ENCODE results near the gene TUBB1. TPM values are rescaled to one million over a fixed set of nuclear protein-coding genes. Genes with fewer than 3 reads are reported as not detected.

The TUBB1 gene
- total and polyA plus RNA-seq, 2 of the 13 experiments (the other 11 are each of a cell fraction or from before 2014, with no cell fraction given), result 0.11 to 57.6 TPM

- DNase-seq (ENCODE audit: low spot score) (no peak), FAIRE-seq (no peak), ATAC-seq (no peak)
- Histone ChIP-seq H2AFZ (ENCODE audit: low read length) (no peak overlapping the region), H3K27me3 (ENCODE audit: control insufficient read depth in 1 of 2, insufficient read depth in 2 of 2, low read length in 2 of 2) (no peaks in the 10 kb centered on the region; a peak in 1 of 5 replicates), H3K4me3 (replicated peaks in 1 of 3; ENCODE audit: insufficient read depth in 1 of 3, low read depth in 2 of 3, low read length in 3 of 3) (no peak overlapping the region; a peak in 1 of 6 replicates), H3K9me3 (ENCODE audit: low read length) (no peaks in the 10 kb centered on the region), H3K36me3 (replicated peaks in 1 of 2; ENCODE audit: control insufficient read depth in 1 of 2, insufficient read depth in 2 of 2, low read length in 2 of 2) (peaks cover 32 to 65% of the 10 kb centered on the region in 2 experiments), H3K27ac (ENCODE audit: extremely low read length, insufficient read depth, low read length) (no peak overlapping the region), H3K4me2 (ENCODE audit: low read depth, low read length) (peak overlapping the region; percentile 97; the same call in 1 of the 2 replicates), H3K79me2 (ENCODE audit: insufficient read depth, low read length) (peaks cover 70% of the 10 kb centered on the region), H3K4me1 (ENCODE audit: insufficient read depth, low read length) (peaks cover 68% of the 10 kb centered on the region), H4K20me1 (ENCODE audit: insufficient read depth, low read length) (peaks cover 15% of the 10 kb centered on the region; the same call in 1 of the 2 replicates), H3K9ac (ENCODE audit: insufficient read depth, low read depth, low read length) (no peak overlapping the region)
- BruUV-seq (replicated peaks), result no TSS peak
- TF ChIP-seq ZNF546 (CRISPR knock-in tag; conservative IDR thresholded peaks at IDR 0.05), result no peak
- TF ChIP-seq POLR2G (IDR thresholded peaks at IDR 0.05; ENCODE audit: low read depth, low read length), result peak; percentile 44; the same call in 1 of the 2 replicates
- TF ChIP-seq SNAPC2 (CRISPR knock-in tag; IDR thresholded peaks at IDR 0.05), result 0 out of 2 replicates have a peak, but pooled peaks have one; percentile 7
- no peak for TF ChIP-seq TBX2 (CRISPR knock-in tag; IDR thresholded peaks at IDR 0.05; ENCODE audit: borderline replicate concordance)
- no peak for TF ChIP-seq ZNF17 (CRISPR knock-in tag; IDR thresholded peaks at IDR 0.05)
- CTCF ChIA-PET (ENCODE audit: low intra/inter-chr PET ratio, low total read pairs), result no interaction called here
- POLR2A ChIA-PET, result interaction anchor here (1.6 kb wide), 1 partner anchor 47 kb away, joined by 4 read pairs; the partner anchor contains the start of gene NELFCD
- intact Hi-C loops (cut with micrococcal nuclease; ENCODE audit: unreplicated experiment) (no loop called here), in situ Hi-C loops (cut with HindIII; ENCODE audit: extremely low pct_ligation_motif_present, low pct_unique_long_range_greater_than_20kb) (no loop called here)
- WGBS (ENCODE audit: low lambda C conversion rate), result 96% methylated on average over 8 of the region's 8 CpGs
Measured at GRCh38 chr20:59027741-59028320, 8.6 kb downstream of the TUBB1 start.

DNA sequence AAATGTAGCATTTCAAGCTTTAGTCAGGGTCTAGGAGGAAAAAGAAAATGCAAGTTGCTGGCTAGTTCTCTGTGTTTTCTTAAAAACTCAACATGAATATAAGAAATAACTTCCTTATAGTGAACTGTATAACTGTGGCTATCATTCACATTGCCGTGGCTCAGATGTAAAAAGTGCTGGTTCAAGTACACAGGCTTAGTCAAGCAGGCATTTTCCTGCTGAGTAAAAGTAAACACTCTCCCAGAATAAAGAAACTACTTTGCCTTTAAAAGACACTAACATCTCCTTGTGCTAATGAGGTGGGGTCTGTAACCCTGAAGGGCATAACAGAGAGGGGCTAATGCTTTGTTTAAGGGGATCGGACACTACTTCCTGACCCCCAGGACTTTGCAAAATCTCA, 9.6 kb downstream of the TUBB1 start:
- ChIA-PET CTCF (ENCODE audit: low intra/inter-chr PET ratio, low total read pairs) (no interaction called here), POLR2A (interaction anchor here (1.2 to 1.7 kb wide), 3 partner anchors 12 to 48 kb away, joined by 4 to 10 read pairs (median 5); partner anchors contain the start of gene NELFCD)
- DNase-seq (ENCODE audit: low spot score) (no peak), FAIRE-seq (no peak), ATAC-seq (no peak)
- Histone ChIP-seq H4K20me1 (ENCODE audit: insufficient read depth, low read length) (peaks cover 15% of the 10 kb centered on the region; the same call in 1 of the 2 replicates), H3K36me3 (replicated peaks in 1 of 2; ENCODE audit: control insufficient read depth in 1 of 2, insufficient read depth in 2 of 2, low read length in 2 of 2) (peaks cover 31 to 55% of the 10 kb centered on the region in 2 experiments), H3K27me3 (ENCODE audit: control insufficient read depth in 1 of 2, insufficient read depth in 2 of 2, low read length in 2 of 2) (no peaks in the 10 kb centered on the region; a peak in 1 of 5 replicates), H3K9me3 (ENCODE audit: low read length) (no peaks in the 10 kb centered on the region), H3K4me1 (ENCODE audit: insufficient read depth, low read length) (peaks cover 74% of the 10 kb centered on the region), H3K4me3 (replicated peaks in 1 of 3; ENCODE audit: insufficient read depth in 1 of 3, low read depth in 2 of 3, low read length in 3 of 3) (peak overlapping the region; percentile 19 to 39 (median 36); a peak in 5 of 6 replicates), H3K27ac (ENCODE audit: extremely low read length, insufficient read depth, low read length) (no peak overlapping the region), H3K9ac (ENCODE audit: insufficient read depth, low read depth, low read length) (peak overlapping the region; percentile 54), H3K79me2 (ENCODE audit: insufficient read depth, low read length) (peaks cover 70% of the 10 kb centered on the region), H2AFZ (ENCODE audit: low read length) (no peak overlapping the region), H3K4me2 (ENCODE audit: low read depth, low read length) (peak overlapping the region; percentile 97)
- no TSS peak for BruUV-seq (replicated peaks)
- in situ Hi-C loops (cut with HindIII; ENCODE audit: extremely low pct_ligation_motif_present, low pct_unique_long_range_greater_than_20kb), result no loop called here
- intact Hi-C loops (cut with micrococcal nuclease; ENCODE audit: unreplicated experiment), result no loop called here
- 47% methylated on average over 2 of the region's 2 CpGs for WGBS (ENCODE audit: low lambda C conversion rate)
- TF ChIP-seq PCBP2 (optimal IDR thresholded peaks at IDR 0.05; ENCODE audit: low read depth, low read length, poor library complexity, severe bottlenecking) (no peak), ZFP1 (CRISPR knock-in tag; IDR thresholded peaks at IDR 0.05) (no peak)
- TF ChIP-seq, protein P1, sequence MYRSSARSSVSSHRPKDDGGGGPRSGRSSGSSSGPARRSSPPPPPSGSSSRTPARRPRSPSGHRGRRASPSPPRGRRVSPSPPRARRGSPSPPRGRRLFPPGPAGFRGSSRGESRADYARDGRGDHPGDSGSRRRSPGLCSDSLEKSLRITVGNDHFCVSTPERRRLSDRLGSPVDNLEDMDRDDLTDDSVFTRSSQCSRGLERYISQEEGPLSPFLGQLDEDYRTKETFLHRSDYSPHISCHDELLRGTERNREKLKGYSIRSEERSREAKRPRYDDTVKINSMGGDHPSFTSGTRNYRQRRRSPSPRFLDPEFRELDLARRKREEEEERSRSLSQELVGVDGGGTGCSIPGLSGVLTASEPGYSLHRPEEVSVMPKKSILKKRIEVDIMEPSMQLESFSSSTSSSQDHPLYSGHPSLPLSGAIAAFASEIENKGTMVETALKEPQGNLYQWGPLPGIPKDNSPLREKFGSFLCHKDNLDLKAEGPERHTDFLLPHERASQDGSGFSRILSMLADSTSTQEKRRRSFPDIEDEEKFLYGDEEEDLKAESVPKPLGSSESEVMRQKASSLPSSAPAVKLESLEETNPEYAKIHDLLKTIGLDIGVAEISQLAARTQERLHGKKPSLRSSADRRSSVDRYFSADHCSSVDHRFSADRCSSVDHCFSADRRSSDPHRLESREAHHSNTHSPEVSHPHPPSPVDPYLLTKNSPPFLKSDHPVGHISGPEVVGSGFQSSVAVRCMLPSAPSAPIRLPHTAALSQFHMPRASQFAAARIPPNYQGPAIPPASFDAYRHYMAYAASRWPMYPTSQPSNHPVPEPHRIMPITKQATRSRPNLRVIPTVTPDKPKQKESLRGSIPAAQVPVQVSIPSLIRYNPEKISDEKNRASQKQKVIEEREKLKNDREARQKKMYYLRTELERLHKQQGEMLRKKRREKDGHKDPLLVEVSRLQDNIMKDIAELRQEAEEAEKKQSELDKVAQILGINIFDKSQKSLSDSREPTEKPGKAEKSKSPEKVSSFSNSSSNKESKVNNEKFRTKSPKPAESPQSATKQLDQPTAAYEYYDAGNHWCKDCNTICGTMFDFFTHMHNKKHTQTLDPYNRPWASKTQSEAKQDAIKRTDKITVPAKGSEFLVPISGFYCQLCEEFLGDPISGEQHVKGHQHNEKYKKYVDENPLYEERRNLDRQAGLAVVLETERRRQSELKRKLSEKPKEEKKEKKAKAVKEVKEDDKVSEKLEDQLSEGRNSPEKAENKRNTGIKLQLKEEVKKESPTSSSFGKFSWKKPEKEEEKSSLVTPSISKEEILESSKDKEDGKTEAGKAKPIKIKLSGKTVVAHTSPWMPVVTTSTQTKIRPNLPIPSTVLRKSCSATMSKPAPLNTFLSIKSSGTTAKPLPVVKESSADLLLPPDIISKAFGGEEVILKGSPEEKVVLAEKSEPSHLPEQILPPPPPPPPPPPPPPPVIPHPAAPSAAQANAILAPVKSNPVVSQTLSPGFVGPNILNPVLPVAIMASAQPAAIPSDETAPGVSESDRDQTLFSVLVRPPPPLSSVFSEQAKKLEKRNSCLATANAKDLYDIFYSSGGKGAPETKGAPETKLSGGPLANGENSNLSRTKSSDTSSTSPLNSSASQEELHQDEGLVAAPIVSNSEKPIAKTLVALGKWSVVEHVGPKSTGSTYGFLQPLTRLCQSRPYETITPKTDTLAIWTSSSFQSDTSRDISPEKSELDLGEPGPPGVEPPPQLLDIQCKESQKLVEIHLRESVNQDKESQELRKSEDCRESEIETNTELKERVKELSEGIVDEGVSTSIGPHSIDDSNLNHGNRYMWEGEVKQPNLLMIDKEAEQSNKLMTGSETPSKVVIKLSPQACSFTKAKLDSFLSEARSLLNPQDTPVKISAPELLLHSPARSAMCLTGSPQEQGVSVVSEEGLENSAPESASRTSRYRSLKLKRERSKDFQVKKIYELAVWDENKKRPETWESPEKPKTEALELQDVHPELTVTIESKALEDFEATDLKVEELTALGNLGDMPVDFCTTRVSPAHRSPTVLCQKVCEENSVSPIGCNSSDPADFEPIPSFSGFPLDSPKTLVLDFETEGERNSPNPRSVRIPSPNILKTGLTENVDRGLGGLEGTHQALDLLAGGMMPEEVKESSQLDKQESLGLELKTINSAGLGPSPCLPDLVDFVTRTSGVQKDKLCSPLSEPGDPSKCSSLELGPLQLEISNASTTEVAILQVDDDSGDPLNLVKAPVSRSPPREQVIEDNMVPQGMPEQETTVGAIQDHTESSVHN (CRISPR knock-in tag; IDR thresholded peaks at IDR 0.05), result no peak
